Medulla oblongata (tissue), 1 donor: ENCODE results near the gene SAP30BP.

Experiments used
- DNase-seq: peaks from one replicate; pipeline ENCODE4 v3.0.0-alpha.2; 2015; ENCODE audit errors: extremely low spot score

Gene SAP30BP

DNA sequence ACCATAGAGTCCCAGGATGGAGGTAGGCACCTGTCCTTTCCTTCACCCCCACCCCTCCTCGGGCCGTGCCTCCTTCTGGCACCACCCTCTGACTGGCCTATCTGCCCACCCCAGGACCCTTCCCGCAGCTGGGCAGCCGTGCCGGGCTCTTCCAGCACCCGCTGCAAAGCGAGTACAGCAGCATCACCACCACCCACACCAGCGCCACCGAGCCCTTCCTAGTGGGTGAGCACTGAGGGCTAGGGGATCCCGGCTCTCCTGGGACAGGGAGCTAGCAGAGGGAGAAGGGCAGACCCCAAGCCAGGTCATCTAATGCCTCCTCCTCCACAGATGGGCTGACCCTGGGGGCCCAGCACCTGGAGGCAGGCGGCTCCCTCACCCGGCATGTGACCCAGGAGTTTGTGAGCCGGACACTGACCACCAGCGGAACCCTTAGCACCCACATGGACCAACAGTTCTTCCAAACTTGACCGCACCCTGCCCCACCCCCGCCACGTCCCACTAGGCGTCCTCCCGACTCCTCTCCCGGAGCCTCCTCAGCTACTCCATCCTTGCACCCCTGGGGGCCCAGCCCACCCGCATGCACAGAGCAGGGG lies 90.0 kb downstream of the SAP30BP start:
- no peak for DNase-seq
